Calu3 (cell line): ENCODE results near the gene SLC27A1. TPM values are rescaled to one million over a fixed set of nuclear protein-coding genes. Genes with fewer than 3 reads are reported as not detected.

Experiments
- BruUV-seq: library from RNA; stranded (reverse); fragments of 400-500 nt; replicated peaks from 2 replicates; lab custom pipeline; 2021; lab: Mats Ljungman, UMichigan
- CTCF ChIA-PET: fragments of 300-600 bp; sonication (Branson Sonifier 250); formaldehyde crosslinking; loops from one replicate; lab custom pipeline; 2022; ENCODE audit warnings: antibody characterized with exemption; lab: Charles Lee
- DNase-seq: peaks from one replicate; pipeline ENCODE4 v3.0.0; 2022
- H3K27ac Mint-ChIP-seq: one replicate; pipeline ENCODE4 v1.8.0; 2022; ENCODE audit warnings: mixed read lengths; ENCODE audit not compliant: unreplicated experiment
- H3K27me3 Mint-ChIP-seq: one replicate; pipeline ENCODE4 v1.8.0; 2022; ENCODE audit warnings: mixed read lengths; ENCODE audit not compliant: unreplicated experiment
- H3K36me3 Mint-ChIP-seq: one replicate; pipeline ENCODE4 v1.8.0; 2022; ENCODE audit warnings: mild to moderate bottlenecking, moderate library complexity, mixed read lengths; ENCODE audit not compliant: insufficient read depth, unreplicated experiment
- H3K4me1 Mint-ChIP-seq: one replicate; pipeline ENCODE4 v1.8.0; 2022; ENCODE audit warnings: mild to moderate bottlenecking, low read depth, mixed read lengths; ENCODE audit not compliant: unreplicated experiment
- H3K4me3 Mint-ChIP-seq: one replicate; pipeline ENCODE4 v1.8.0; 2022; ENCODE audit warnings: mild to moderate bottlenecking, low read depth, moderate library complexity, mixed read lengths; ENCODE audit not compliant: unreplicated experiment
- H3K9me3 Mint-ChIP-seq: one replicate; pipeline ENCODE4 v1.8.0; 2022; ENCODE audit warnings: low read depth, mixed read lengths; ENCODE audit not compliant: unreplicated experiment
- intact Hi-C: fragments of 100-400 bp; cut with micrococcal nuclease; formaldehyde crosslinking; loops from one replicate; pipeline ENCODE4 v1.10.0; 2022; ENCODE audit not compliant: unreplicated experiment
- total RNA-seq: library from RNA; stranded (reverse); gene quantifications from 2 replicates; pipeline ENCODE4 v1.2.3, GENCODE V29; 2022
- TF ChIP-seq, protein P1 (sequence below): fragments of 200-600 bp; IDR thresholded peaks from one replicate; pipeline ENCODE4 v1.8.0; 2022; ENCODE audit warnings: antibody characterized with exemption; ENCODE audit not compliant: unreplicated experiment

SLC27A1 gene
- total RNA-seq, 1 experiment from 2014 or later, result 42.5 TPM

DNA sequence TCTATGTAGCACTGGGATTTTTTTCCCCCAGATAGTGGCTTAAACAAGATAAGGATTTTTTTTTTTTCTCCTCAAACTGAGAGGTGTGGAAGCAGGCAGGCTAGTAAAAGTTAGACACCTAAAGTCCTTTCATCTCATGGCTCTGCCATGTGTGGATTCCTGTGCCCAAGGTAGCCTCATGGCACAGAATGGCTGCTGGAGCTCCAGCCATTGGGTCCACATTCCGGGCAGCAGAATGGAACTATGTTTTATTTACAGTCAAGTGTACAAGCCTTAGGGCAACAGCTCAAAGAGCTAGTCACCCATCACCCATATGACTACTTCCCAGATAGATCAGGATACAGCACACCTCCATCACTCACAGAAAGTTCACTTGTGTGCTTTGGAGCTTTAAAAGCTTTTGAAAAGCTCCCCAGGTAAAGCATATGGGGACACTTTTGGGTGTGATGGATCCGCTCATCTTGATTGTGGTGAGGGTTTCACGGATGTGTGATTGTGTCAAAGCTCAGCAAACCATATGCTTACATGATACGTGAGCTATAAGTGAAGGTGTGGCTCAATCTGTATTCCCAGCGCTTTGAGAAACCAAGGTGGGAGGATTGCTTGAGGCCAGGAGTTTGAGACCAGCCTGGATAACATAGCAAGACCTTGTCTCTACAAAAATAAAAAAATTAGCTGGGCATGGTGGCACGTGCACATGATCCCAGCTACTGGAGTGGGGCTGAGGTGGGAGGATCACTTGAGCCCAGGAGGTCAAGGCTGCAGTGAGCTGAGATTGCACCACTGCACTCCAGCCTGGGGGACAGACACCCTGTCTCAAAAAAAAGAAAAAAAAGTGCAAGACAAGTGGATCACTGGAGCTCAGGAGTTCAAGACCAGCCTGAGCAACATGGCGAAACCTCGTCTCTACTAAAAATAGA is 59.2 kb downstream of the SLC27A1 start:
- no peak overlapping the region for H3K4me3 Mint-ChIP-seq
- BruUV-seq, result no TSS peak
- CTCF ChIA-PET, result interaction anchor here (0.6 to 0.7 kb wide), 2 partner anchors 12 to 1054 kb away, joined by 3 to 5 read pairs; no protein-coding TSS in a partner anchor
- H3K9me3 Mint-ChIP-seq, result peaks cover 2% of the 10 kb centered on the region
- H3K36me3 Mint-ChIP-seq, result no peaks in the 10 kb centered on the region
- peaks cover 12% of the 10 kb centered on the region for H3K27me3 Mint-ChIP-seq
- TF ChIP-seq, protein P1, sequence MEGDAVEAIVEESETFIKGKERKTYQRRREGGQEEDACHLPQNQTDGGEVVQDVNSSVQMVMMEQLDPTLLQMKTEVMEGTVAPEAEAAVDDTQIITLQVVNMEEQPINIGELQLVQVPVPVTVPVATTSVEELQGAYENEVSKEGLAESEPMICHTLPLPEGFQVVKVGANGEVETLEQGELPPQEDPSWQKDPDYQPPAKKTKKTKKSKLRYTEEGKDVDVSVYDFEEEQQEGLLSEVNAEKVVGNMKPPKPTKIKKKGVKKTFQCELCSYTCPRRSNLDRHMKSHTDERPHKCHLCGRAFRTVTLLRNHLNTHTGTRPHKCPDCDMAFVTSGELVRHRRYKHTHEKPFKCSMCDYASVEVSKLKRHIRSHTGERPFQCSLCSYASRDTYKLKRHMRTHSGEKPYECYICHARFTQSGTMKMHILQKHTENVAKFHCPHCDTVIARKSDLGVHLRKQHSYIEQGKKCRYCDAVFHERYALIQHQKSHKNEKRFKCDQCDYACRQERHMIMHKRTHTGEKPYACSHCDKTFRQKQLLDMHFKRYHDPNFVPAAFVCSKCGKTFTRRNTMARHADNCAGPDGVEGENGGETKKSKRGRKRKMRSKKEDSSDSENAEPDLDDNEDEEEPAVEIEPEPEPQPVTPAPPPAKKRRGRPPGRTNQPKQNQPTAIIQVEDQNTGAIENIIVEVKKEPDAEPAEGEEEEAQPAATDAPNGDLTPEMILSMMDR, result no peak
- H3K4me1 Mint-ChIP-seq, result no peaks in the 10 kb centered on the region
- no peak overlapping the region for H3K27ac Mint-ChIP-seq
- DNase-seq, result no peak
- intact Hi-C loops, result no loop called here

DNA sequence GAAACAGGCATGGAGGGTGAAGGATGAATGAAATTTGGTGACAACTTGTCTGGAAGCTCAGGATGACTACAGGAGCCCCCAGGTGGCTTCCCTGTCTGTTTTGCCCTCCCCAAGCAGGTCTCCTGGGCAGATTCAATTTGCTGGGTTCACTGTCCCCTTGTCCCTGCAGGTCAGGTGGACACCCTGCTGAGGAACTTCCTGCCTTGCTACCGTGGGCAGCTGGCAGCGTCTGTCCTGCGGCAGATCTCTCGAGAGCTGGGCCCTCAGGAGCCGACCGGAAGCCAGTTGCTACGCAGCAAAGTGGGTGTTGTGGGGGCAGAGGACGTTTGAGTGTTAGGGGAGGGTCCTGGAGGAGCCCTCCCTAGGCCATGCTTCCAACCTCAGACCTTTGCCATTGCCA is 60.3 kb downstream of the SLC27A1 start:
- no TSS peak for BruUV-seq

DNA sequence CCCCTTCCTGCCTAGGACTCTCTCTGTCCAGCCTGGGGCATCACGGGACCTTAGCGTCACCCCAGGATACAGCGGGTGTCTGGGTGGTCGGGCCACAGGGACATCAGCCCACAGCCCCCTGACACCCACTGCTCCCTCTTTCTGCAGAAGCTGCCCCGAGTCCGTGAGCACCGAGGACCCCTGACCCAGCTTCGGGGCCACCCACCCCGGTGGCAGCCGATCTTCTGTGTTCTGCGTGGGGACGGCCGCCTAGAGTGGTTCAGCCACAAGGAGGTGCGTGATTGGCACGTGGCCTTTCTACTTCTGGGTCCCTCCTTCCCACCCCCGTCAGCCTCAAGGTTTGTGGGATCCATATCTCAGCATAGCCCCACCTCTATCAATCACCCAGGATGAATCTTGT is 61.8 kb downstream of the SLC27A1 start:
- no peak overlapping the region for H3K27ac Mint-ChIP-seq
- no peaks in the 10 kb centered on the region for H3K4me1 Mint-ChIP-seq
- H3K27me3 Mint-ChIP-seq, result peaks cover 12% of the 10 kb centered on the region
- DNase-seq, result no peak
- no peaks in the 10 kb centered on the region for H3K36me3 Mint-ChIP-seq
- TF ChIP-seq, protein P1, result no peak
- no peak overlapping the region for H3K4me3 Mint-ChIP-seq
- BruUV-seq, result no TSS peak
- peaks cover 2% of the 10 kb centered on the region for H3K9me3 Mint-ChIP-seq
- CTCF ChIA-PET, result no interaction called here
- intact Hi-C loops, result no loop called here

More for the DNA sequence above, 60.3 kb downstream of the SLC27A1 start:
- Mint-ChIP-seq H3K36me3 (no peaks in the 10 kb centered on the region), H3K4me1 (no peaks in the 10 kb centered on the region), H3K27ac (no peak overlapping the region), H3K4me3 (no peak overlapping the region), H3K9me3 (peaks cover 2% of the 10 kb centered on the region), H3K27me3 (peaks cover 12% of the 10 kb centered on the region)
- intact Hi-C loops, result no loop called here
- CTCF ChIA-PET, result interaction anchor here (0.6 kb wide), 1 partner anchor 104 kb away, joined by 7 read pairs; no protein-coding TSS in a partner anchor
- TF ChIP-seq, protein P1, result no peak
- DNase-seq, result no peak

DNA sequence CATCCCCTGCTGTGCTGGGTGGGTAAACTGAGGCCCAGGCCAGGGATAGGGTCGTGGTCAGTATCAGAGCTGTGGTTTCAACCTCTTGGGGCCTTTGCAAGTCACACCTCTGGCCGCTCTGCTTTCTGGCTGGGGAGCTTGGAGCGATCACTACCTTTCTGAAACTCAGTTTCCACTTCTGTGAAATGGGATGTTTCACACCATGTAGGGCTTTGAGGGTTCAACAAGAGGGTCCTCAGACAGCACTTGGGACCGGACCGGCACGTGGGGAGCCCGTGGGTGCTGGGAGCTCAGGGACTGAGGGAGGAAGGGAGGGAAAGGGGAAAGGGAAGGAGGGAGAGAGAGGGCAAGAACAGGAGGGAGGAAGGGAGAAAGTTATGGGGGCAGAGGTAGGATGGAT is 62.2 kb downstream of the SLC27A1 start:
- TF ChIP-seq, protein P1, result no peak
- CTCF ChIA-PET, result no interaction called here
- H3K9me3 Mint-ChIP-seq, result peaks cover 2% of the 10 kb centered on the region
- intact Hi-C loops, result no loop called here
- H3K36me3 Mint-ChIP-seq, result no peaks in the 10 kb centered on the region
- H3K27me3 Mint-ChIP-seq, result peaks cover 12% of the 10 kb centered on the region
- H3K4me3 Mint-ChIP-seq, result no peak overlapping the region
- BruUV-seq, result no TSS peak
- H3K27ac Mint-ChIP-seq, result no peak overlapping the region
- H3K4me1 Mint-ChIP-seq, result no peaks in the 10 kb centered on the region
- no peak for DNase-seq
